Measurements from ENCODE around the gene ZFPM1.

Gene ZFPM1

DNA sequence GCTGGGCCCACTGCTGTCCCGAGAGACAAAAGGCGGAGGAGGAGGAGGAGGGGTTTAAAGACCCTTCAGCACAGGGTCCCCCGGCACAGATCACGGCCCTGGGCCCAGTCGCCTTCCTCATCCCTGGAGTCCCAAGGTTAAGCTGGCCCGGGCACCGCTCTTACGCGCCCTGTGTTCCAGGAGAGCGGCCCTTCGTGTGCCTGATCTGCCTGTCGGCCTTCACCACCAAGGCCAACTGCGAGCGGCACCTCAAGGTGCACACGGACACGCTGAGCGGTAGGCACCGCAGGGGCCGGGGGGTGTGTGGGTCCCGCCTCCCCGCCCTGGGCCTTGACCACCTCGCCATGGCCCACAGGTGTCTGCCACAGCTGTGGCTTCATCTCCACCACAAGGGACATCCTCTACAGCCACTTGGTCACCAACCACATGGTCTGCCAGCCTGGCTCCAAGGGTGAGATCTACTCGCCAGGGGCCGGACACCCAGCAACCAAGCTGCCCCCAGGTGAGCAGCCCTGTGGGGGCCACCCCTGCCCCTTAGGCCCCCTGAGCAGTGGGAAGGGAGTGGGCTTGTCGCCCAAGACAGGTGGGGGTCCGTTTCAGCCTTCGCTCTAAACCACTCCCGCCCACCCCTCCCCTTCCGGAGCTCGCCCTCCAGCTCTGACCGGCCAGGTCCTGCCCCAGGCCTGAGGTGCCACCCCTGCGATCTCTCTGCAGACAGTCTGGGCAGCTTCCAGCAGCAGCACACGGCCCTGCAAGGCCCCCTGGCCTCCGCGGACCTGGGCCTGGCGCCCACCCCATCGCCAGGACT lies 79.6 kb downstream of the ZFPM1 start:
- TF ChIP-seq CTCF (conservative IDR thresholded peaks at IDR 0.05; ENCODE audit: low read length): no peak
- no peak for DNase-seq (ENCODE audit: low read depth)
- peak overlapping the region; percentile 26 for H3K4me3 ChIP-seq (ENCODE audit: low read length)

DNA sequence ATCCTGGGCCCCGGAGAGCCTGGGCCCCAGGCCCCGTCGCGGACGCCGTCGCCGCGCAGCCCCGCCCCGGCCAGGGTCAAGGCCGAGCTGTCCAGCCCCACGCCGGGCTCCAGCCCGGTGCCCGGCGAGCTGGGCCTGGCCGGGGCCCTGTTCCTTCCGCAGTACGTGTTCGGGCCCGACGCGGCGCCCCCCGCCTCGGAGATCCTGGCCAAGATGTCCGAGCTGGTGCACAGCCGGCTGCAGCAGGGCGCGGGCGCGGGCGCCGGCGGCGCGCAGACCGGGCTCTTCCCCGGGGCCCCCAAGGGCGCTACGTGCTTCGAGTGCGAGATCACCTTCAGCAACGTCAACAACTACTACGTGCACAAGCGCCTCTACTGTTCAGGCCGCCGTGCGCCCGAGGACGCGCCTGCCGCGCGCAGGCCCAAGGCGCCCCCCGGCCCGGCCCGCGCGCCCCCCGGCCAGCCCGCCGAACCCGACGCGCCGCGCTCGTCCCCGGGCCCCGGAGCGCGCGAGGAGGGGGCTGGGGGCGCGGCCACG lies 80.4 kb downstream of the ZFPM1 start:
- H3K4me3 ChIP-seq (ENCODE audit: low read length): peak overlapping the region; percentile 57
- no peak for TF ChIP-seq CTCF (conservative IDR thresholded peaks at IDR 0.05; ENCODE audit: low read length)
- peak; percentile 56 for DNase-seq (ENCODE audit: low read depth)

- no peak for TF ChIP-seq CTCF (conservative IDR thresholded peaks at IDR 0.05; ENCODE audit: low read length)
- peak overlapping the region; percentile 63 for H3K4me3 ChIP-seq (ENCODE audit: low read length)
- DNase-seq (ENCODE audit: low read depth): peak; percentile 54
Measured at GRCh38 chr16:88533932-88534637, 81.0 kb downstream of the ZFPM1 start.

GRCh38 chr16:88534638-88535190 lies 81.6 kb downstream of the ZFPM1 start:
- peak overlapping the region; percentile 63 for H3K4me3 ChIP-seq (ENCODE audit: low read length)
- peak; percentile 28; the same call in 1 of the 2 replicates for TF ChIP-seq CTCF (conservative IDR thresholded peaks at IDR 0.05; ENCODE audit: low read length)
- DNase-seq (ENCODE audit: low read depth): peak; percentile 52

- no peak for TF ChIP-seq CTCF (conservative IDR thresholded peaks at IDR 0.05; ENCODE audit: low read length)
- H3K4me3 ChIP-seq (ENCODE audit: low read length): peak overlapping the region; percentile 58
- no peak for DNase-seq (ENCODE audit: low read depth)
Measured at GRCh38 chr16:88535191-88535856, 82.2 kb downstream of the ZFPM1 start.

DNA sequence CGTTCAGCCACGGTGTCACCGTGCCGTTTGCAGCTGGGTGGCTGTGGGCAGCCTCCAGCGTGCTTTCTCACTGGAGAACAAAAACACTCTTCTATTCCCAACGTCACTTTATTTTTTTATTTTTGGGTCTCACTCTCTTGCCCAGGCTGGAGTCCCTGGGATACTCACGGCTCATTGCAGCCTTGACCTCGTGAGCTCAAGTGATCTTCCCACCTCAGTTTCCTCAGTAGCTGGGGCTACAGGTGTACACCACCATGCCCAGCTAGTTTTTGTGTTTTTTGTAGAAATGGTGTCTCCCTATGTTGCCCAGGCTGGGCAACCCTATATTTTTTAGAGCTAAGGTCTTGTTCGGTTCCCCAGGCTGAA lies 82.8 kb downstream of the ZFPM1 start:
- no peak overlapping the region for H3K4me3 ChIP-seq (ENCODE audit: low read length)
- no peak for TF ChIP-seq CTCF (conservative IDR thresholded peaks at IDR 0.05; ENCODE audit: low read length)
- DNase-seq (ENCODE audit: low read depth): no peak
